ENCODE results near the gene SEC24B. TPM values are rescaled to one million over a fixed set of nuclear protein-coding genes. Genes with fewer than 3 reads are reported as not detected.
"Not testable (repeated sequence)": the region's sequence is repeated elsewhere in the genome, so short reads cannot be mapped to it uniquely, and the experiment has no call there.

Gene SEC24B
- total RNA-seq, 1 donor from 2014 or later: 9.2 TPM

- H3K27me3 ChIP-seq (ENCODE audit: control insufficient read depth, insufficient read depth, low read length): no peaks in the 10 kb centered on the region
- H3K36me3 ChIP-seq (ENCODE audit: control insufficient read depth, insufficient read depth, low read length): no peaks in the 10 kb centered on the region
- H3K4me3 ChIP-seq (ENCODE audit: low read depth, low read length): no peak overlapping the region
- peak; percentile 24 for TF ChIP-seq CTCF (IDR thresholded peaks at IDR 0.05; ENCODE audit: insufficient read depth, low read length, severe bottlenecking)
- FAIRE-seq (no peak), DNase-seq (ENCODE audit: low read depth) (no peak)
Measured at GRCh38 chr4:109574443-109574850, 140.8 kb downstream of the SEC24B start.

DNA sequence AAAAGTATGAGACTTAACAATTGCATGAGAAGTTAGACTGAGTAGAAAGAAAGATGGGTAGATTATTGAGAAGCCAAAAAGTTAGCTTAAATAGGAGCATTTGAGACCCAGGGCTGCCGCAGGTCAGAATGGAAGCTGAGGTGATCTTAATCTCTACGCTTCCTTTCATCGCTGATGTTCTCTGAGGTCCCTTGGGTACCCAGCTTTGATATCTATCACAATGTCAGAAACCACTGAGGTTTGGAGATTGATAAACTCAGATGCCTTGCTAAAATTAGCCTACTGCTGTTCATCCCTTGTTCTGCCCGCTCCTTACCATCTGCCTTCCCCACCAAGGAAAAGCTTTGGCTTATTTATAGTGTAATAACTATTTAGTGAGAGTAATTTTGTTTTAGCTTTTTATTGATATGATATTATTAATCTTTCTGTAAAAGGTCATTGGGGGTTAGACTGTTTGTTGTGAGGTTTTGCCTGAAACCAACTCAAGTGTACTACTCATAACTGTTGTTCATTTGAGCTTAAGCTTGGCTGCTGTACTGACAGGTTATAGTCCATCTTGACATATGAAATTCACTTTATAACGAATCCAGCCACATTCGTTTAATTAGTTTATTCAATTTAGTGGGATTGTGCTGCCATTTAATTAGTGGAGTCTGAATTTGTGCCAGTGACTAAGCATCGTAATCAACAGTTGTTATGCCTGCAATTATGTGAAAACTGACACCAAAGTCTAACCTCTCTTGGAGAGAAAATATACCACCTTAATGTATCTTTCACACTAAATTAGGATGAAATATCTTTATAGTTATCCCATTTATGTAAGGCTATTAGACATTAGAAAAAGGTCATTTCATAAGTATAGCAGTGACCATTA is 141.6 kb downstream of the SEC24B start:
- FAIRE-seq: no peak
- Histone ChIP-seq H3K27me3 (ENCODE audit: control insufficient read depth, insufficient read depth, low read length) (no peaks in the 10 kb centered on the region), H3K4me3 (ENCODE audit: low read depth, low read length) (no peak overlapping the region), H3K36me3 (ENCODE audit: control insufficient read depth, insufficient read depth, low read length) (no peaks in the 10 kb centered on the region)
- no peak for TF ChIP-seq CTCF (IDR thresholded peaks at IDR 0.05; ENCODE audit: insufficient read depth, low read length, severe bottlenecking)
- no peak for DNase-seq (ENCODE audit: low read depth)

DNA sequence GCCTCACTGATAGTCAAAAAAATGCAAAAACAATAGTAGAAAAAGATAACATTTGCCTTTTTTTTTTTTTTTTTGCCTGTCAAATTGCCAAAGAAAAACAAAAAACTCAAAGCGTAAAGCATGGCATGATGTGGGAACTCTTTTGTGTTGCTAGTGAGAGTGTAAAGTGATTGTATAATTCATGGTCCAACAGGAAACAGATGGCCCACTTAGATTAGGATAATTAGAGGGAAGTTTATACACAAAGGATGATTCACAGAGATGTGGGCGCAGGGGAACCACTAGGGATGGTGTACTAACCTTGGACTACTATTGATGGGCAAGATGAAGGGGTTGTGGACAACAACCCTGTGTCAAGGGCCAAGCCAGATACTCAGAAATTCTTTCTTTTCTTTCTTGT is 142.8 kb downstream of the SEC24B start:
- no peak for FAIRE-seq
- Histone ChIP-seq H3K36me3 (ENCODE audit: control insufficient read depth, insufficient read depth, low read length) (no peaks in the 10 kb centered on the region), H3K4me3 (ENCODE audit: low read depth, low read length) (no peak overlapping the region), H3K27me3 (ENCODE audit: control insufficient read depth, insufficient read depth, low read length) (no peaks in the 10 kb centered on the region)
- no peak for DNase-seq (ENCODE audit: low read depth)
- TF ChIP-seq CTCF (IDR thresholded peaks at IDR 0.05; ENCODE audit: insufficient read depth, low read length, severe bottlenecking): no peak

DNA sequence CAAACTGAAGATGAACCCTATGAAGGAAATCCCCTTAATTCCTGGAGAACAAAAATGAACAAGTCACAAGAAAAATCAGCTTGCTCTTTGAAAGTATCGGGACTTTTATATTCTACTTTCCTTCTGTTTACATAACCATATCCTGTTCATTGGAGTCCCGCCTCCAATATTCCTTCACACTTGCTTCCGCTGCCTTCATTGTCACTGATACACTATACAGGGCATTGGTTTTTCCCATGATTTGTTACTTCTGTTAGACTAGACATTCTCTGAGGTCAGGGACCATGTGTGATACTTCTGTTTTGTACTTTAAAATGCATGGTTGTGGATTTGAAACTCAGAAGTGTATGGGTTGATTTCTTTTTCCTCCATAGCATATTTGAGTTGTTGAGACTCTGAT is 145.2 kb downstream of the SEC24B start:
- Histone ChIP-seq H3K27me3 (ENCODE audit: control insufficient read depth, insufficient read depth, low read length) (no peaks in the 10 kb centered on the region), H3K4me3 (ENCODE audit: low read depth, low read length) (no peak overlapping the region), H3K36me3 (ENCODE audit: control insufficient read depth, insufficient read depth, low read length) (no peaks in the 10 kb centered on the region)
- DNase-seq (ENCODE audit: low read depth) (no peak), FAIRE-seq (no peak)
- TF ChIP-seq CTCF (IDR thresholded peaks at IDR 0.05; ENCODE audit: insufficient read depth, low read length, severe bottlenecking): no peak

DNA sequence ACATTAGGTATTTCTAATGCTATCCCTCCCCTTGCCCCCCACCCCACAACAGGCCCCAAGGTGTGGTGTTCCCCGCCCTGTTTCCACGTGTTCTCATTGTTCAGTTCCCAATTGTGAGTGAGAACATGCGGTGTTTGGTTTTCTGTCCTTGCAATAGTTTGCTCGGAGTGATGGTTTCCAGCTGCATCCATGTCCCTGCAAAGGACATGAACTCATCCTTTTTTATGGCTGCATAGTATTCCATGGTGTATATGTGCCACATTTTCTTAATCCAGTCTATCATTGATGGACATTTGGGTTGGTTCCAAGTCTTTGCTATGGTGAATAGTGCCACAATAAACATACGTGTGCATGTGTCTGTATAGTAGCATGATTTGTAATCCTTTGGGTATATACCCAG is 146.4 kb downstream of the SEC24B start:
- not testable (repeated sequence) for DNase-seq (ENCODE audit: low read depth); H3K4me3 ChIP-seq (ENCODE audit: low read depth, low read length); H3K27me3 ChIP-seq (ENCODE audit: control insufficient read depth, insufficient read depth, low read length); FAIRE-seq; H3K36me3 ChIP-seq (ENCODE audit: control insufficient read depth, insufficient read depth, low read length)

- Histone ChIP-seq H3K36me3 (ENCODE audit: control insufficient read depth, insufficient read depth, low read length) (no peaks in the 10 kb centered on the region), H3K4me3 (ENCODE audit: low read depth, low read length) (no peak overlapping the region), H3K27me3 (ENCODE audit: control insufficient read depth, insufficient read depth, low read length) (no peaks in the 10 kb centered on the region)
- DNase-seq (ENCODE audit: low read depth): no peak
- no peak for TF ChIP-seq CTCF (IDR thresholded peaks at IDR 0.05; ENCODE audit: insufficient read depth, low read length, severe bottlenecking)
- FAIRE-seq: no peak
Measured at GRCh38 chr4:109588176-109588575, 154.6 kb downstream of the SEC24B start.
